HepG2 (cell line): Measurements from ENCODE around the gene MTA2.
A peak's percentile ranks its signal among the peaks of the same experiment; 100 is the strongest.

Experiments used
- ADNP ChIP-seq: sonication (generic); formaldehyde crosslinking; IDR thresholded peaks from 2 replicates; pipeline ENCODE4 v1.4.0; 2020; ENCODE audit warnings: missing genetic modification reagents
- CBX5 ChIP-seq: sonication (generic); formaldehyde crosslinking; IDR thresholded peaks from 2 replicates; pipeline ENCODE4 v1.4.0; 2020; ENCODE audit warnings: missing genetic modification reagents, borderline replicate concordance
- DNMT1 ChIP-seq: sonication (generic); formaldehyde crosslinking; IDR thresholded peaks from 2 replicates; pipeline ENCODE4 v1.5.1; 2020; ENCODE audit warnings: mild to moderate bottlenecking, missing genetic modification reagents
- EZH2 ChIP-seq: conservative IDR thresholded peaks from 2 replicates; pipeline ENCODE4 v1.6.1; 2012; ENCODE audit warnings: mild to moderate bottlenecking, low read depth, low read length, moderate library complexity
- KDM1A ChIP-seq: IDR thresholded peaks from 2 replicates; pipeline ENCODE4 v1.6.1; 2016; ENCODE audit warnings: missing compliant biosample characterization
- POLR2A ChIP-seq, 2 experiments: IDR thresholded peaks; 2 replicates each; pipeline ENCODE4 v1.6.1; 2011; ENCODE audit warnings: low read depth in 2 of 2, low read length in 2 of 2, mild to moderate bottlenecking in 1 of 2, moderate library complexity in 1 of 2; ENCODE audit not compliant: insufficient read depth in 1 of 2
- RAD21 ChIP-seq: fragments of 450-650 bp; formaldehyde crosslinking; IDR thresholded peaks from 2 replicates; pipeline ENCODE4 v1.5.0; 2020; ENCODE audit warnings: mild to moderate bottlenecking
- ZBTB38 ChIP-seq: sonication (generic); formaldehyde crosslinking; IDR thresholded peaks from 2 replicates; pipeline ENCODE4 v1.5.1; 2020; ENCODE audit warnings: mild to moderate bottlenecking, missing genetic modification reagents
- ZNF12 ChIP-seq: sonication (generic); formaldehyde crosslinking; IDR thresholded peaks from 2 replicates; pipeline ENCODE4 v1.5.0; 2020; ENCODE audit warnings: missing genetic modification reagents
- ZNF282 ChIP-seq: fragments of 450-650 bp; IDR thresholded peaks from 2 replicates; pipeline ENCODE4 v1.6.1; 2018; ENCODE audit not compliant: partially characterized antibody
- ZNF337 ChIP-seq: sonication (generic); formaldehyde crosslinking; IDR thresholded peaks from 2 replicates; pipeline ENCODE4 v1.5.1; 2020; ENCODE audit warnings: missing genetic modification reagents, low read depth, mild to moderate bottlenecking, borderline replicate concordance
- ZNF713 ChIP-seq: sonication (generic); formaldehyde crosslinking; IDR thresholded peaks from 2 replicates; pipeline ENCODE4 v1.4.0; 2020; ENCODE audit warnings: mild to moderate bottlenecking, missing genetic modification reagents
- TF ChIP-seq, protein P1 (sequence below): sonication (generic); formaldehyde crosslinking; IDR thresholded peaks from 2 replicates; pipeline ENCODE4 v1.4.0; 2020; ENCODE audit warnings: missing genetic modification reagents

DNA sequence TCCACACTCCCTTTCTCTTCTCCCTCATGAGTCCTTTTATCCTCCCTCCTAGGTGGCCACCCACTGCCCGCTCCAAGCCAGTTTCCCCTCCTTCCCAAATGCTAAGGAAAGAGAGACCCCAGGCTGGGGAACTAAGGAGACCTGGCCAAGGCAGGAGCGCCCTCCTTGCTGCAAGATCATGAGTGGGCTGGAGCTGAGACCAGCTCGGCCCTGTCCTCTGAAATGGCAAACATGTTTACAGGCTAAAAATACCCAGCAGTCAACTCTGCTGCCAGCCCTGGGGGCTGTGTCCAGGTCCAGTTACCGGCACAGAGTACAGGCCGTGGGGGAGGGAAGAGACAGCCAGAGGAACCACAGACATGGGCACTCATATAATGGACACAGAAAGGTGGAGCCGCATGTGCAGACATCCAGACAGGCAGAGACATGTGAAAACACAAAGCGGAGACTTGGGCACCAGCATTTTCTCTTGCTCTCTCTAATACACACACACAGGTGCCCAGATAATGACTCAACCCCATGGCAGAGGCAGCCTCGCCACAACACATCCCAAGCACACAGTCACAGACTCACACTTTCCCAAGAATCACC is 53.9 kb downstream of the MTA2 start:
- TF ChIP-seq ZBTB38 (CRISPR knock-in tag) (peak; percentile 15; the same call in 1 of the 2 replicates), EZH2 (no peak), KDM1A (CRISPR knock-in tag) (no peak), RAD21 (CRISPR knock-in tag) (no peak), ZNF12 (CRISPR knock-in tag) (no peak), CBX5 (peak; percentile 33; the same call in 1 of the 2 replicates), DNMT1 (no peak), ZNF713 (CRISPR knock-in tag) (no peak), ZNF337 (CRISPR knock-in tag) (0 out of 2 replicates have a peak, but pooled peaks have one; percentile 33), ADNP (no peak), ZNF282 (no peak), POLR2A (IDR thresholded peaks at IDR 0.05; ENCODE audit: insufficient read depth in 1 of 2, low read depth in 2 of 2, low read length in 2 of 2) (peak in 1 of 2 experiments; percentile 73; a peak in 2 of 4 replicates)
- TF ChIP-seq, protein P1, sequence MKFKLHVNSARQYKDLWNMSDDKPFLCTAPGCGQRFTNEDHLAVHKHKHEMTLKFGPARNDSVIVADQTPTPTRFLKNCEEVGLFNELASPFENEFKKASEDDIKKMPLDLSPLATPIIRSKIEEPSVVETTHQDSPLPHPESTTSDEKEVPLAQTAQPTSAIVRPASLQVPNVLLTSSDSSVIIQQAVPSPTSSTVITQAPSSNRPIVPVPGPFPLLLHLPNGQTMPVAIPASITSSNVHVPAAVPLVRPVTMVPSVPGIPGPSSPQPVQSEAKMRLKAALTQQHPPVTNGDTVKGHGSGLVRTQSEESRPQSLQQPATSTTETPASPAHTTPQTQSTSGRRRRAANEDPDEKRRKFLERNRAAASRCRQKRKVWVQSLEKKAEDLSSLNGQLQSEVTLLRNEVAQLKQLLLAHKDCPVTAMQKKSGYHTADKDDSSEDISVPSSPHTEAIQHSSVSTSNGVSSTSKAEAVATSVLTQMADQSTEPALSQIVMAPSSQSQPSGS, result peak; percentile 52; the same call in 1 of the 2 replicates
